ENCODE measurements around the gene RPL35.
A peak's percentile ranks its signal among the peaks of the same experiment; 100 is the strongest.
"Not testable (repeated sequence)": the region's sequence is repeated elsewhere in the genome, so short reads cannot be mapped to it uniquely, and the experiment has no call there.

The RPL35 gene

GRCh38 chr9:124849801-124850200 lies 12.0 kb downstream of the RPL35 start:
- no peak for DNase-seq

GRCh38 chr9:124846969-124847368 lies 14.8 kb downstream of the RPL35 start:
- DNase-seq = no peak

DNA sequence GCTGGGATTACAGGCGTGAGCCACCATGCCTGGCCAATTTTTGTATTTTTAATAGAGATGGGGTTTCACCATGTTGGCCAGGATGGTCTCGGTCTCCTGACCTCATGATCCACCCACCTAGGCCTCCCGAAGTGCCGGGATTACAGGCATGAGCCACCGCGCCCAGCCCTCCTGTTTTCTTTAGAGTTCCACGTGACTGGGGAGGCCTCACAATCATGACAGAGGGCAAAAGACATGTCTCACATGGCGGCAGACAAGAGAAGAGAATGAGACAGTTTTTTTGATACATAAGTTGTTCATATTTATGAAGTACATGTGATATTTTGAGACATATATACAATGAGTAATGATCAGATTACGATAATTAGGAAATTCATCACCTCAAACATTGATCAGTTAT lies 15.3 kb downstream of the RPL35 start:
- not testable (repeated sequence) for DNase-seq

DNA sequence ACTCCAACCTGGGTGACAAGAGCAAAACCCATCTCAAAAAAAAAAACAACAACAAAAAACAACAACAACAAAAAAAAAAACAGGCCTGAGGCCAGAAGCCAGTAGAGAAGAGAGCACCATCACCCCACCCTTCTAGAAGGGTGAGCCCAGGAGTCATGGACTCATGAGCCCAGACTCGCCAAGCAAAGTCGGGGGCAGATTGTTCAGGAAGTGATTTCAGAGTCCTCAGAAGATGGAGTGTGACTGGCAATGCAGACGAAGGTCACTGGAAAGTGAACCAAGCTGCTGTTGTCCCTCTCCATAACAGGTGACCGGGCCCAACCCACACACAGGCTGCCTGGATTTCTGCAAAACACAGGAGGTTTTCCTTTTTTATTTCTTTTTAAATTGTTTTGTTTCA lies 17.5 kb downstream of the RPL35 start:
- DNase-seq = no peak

DNA sequence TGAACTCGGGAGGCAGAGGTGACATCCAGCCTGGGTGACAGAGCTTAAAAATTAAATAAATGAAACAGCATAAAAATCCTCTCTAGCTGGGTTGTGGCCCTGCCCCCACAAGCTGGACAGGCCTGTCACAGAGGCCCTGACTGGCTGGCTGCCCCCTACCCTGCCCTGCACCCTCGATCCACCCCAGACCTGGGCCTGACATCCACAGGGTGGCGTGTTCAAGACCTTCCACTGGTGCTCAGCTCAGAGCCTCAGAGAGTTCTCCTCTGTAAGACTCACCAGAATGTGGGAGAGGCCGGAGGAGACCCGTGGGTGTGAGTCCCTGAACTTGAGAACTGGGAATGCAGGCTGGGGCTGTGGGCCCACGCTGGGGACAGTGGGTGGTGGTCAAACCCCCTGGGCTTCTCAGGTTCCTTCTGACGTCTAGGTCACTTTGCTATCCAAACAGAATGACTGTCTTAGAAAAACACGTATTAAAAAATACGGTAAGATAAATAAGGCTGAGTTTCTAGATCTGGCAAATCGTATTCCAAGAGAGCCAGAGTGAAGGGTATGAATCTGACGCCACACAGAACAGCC lies 18.2 kb downstream of the RPL35 start:
- no peak for DNase-seq

GRCh38 chr9:124841075-124841821 lies 20.5 kb downstream of the RPL35 start:
- no peak for DNase-seq

DNA sequence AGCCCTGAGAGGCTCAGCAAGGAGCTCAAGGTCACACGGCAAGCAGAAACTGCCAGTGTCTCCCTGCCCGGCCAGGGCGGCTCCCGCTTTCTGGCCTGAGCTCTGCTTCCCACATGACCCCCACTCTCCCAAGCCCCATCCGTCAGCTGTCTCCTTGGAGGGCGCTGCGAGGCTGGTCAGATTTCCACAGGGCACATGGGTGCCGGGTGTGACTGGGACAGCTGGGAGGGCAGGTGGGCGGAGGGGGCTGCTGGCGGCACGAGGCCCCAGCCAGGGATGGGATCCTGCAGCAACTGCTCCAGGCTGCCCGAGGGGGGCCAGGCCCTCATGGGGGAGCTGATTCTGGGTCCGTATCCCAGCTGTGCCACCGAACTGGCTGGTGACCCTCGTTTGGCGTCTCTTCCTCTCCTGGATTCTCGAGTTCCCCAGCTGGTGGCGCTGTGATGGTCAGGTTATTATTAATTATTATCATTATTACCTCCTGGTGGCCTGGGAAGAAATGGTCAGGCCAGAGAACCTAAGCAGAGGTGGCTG lies 21.4 kb downstream of the RPL35 start:
- DNase-seq = no peak

- DNase-seq = no peak
Measured at GRCh38 chr9:124839612-124840299, 22.0 kb downstream of the RPL35 start.

DNA sequence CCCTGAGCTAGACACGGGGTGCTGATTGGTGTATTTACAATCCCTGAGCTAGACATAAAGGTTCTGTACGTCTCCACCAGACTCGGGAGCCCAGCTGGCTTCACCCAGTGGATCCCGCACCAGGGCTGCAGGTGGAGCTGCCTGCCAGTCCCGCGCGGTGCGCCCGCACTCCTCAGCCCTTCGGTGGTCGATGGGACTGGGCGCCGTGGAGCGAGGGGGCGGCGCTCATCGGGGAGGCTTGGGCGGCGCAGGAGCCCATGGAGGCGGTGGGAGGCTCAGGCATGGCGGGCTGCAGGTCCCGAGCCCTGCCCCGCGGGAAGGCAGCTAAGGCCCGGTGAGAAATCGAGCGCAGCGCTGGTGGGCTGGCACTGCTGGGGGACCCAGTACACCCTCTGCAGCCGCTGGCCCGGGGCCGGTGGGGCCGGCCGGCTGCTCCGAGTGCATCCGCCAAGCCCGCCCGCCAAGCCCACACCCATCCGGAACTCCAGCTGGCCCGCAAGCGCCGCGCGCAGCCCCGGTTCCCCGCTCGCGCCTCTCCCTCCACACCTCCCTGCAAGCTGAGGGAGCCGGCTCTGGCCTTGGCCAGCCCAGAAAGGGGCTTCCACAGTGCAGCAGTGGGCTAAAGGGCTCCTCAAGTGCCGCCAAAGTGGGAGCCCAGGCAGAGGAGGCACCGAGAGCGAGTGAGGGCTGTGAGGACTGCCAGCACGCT lies 23.0 kb downstream of the RPL35 start:
- not testable (repeated sequence) for DNase-seq

DNA sequence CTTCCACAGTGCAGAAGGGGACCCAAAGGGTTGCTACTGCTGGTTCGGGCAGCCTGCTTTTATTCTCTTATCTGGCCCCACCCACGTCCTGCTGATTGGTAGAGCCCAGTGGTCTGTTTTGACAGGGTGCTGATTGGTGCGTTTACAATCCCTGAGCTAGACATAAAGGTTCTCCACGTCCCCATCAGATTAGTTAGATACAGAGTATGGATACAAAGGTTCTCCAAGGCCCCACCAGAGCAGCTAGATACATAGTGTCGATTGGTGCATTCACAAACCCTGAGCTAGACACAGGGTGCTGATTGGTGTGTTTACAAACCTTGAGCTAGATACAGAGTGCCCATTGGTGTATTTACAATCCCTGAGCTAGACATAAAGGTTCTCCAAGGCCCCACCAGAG lies 23.6 kb downstream of the RPL35 start:
- DNase-seq = not testable (repeated sequence)

- DNase-seq = no peak
Measured at GRCh38 chr9:124835026-124835557, 26.7 kb downstream of the RPL35 start.

DNA sequence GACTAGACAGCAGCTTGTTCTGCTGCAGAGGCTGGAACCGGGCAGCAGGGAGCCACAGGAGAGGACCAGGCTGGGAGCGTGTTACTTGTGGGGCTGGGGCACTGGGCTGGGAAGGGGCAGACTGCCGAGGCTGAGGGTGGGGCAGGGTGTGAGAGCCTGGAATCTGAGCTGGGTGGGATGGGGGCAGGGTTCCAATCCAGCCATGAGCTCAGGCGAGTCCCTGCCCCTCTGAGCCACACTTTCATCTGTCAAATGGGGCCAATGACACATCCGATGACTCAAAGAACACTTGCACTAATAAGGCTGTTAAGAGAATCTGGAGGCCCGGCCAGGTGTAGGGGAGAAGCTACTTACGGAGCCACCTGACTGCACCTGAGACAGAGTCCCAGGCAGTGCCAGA lies 27.2 kb downstream of the RPL35 start:
- DNase-seq = no peak

DNA sequence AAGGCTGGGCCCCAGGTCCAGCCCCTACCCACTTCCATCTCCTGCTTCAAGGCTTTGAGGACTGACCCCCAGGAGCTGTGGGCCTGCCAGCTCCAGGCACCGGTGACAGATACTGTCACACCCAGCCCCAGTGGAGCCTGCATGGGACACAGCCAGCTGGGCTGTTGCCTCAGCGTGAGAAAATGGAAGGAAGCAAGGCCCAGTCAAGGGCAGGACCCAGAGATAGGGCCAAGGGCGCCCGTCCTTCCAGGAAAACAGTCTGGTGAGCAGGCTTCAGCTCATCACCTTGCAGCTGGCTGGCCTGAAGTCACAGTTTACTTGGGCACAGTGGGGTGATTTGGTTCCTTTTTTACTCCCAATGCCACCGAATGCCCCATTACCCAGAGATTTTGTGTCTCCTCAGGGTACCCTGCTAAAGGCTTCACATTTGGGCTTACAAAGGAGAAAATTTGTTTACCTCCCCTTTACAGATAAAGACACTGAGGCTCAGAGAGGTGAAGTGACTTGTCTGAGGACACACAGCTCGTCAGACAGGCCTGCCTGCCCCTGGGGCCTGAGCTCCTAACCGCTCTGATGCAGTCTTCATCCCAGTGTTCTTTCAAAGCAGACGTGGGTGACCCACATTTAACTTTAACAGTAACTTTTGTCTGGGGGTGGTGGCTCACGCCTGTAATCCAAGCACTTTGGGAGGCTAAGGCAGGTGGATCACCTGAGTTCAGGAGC lies 30.0 kb downstream of the RPL35 start:
- DNase-seq = peak; percentile 15

DNA sequence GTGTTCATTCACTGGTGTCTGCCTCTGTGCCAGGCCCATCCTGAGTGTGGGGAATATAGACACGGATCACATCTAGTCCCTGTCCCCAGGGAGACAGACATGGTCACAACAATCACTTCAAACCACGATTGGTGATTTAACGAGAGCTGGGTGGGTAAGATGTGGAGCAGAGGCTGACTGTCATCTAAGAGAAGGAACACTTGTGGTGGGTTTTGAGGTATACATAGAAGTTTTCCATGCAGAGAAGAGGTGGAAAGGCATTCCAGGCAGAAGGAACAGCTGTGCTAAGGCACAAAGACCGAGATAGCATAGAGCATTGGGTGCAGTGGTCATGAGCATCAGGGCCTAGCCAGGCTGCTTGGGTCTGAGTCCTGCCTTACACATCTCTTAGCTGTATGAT lies 31.2 kb downstream of the RPL35 start:
- DNase-seq = no peak

- no peak for DNase-seq
Measured at GRCh38 chr9:124829334-124829669, 32.5 kb downstream of the RPL35 start.

- DNase-seq = no peak
Measured at GRCh38 chr9:124828489-124829333, 33.0 kb downstream of the RPL35 start.

GRCh38 chr9:124820698-124821623 lies 40.8 kb downstream of the RPL35 start:
- DNase-seq = no peak

DNA sequence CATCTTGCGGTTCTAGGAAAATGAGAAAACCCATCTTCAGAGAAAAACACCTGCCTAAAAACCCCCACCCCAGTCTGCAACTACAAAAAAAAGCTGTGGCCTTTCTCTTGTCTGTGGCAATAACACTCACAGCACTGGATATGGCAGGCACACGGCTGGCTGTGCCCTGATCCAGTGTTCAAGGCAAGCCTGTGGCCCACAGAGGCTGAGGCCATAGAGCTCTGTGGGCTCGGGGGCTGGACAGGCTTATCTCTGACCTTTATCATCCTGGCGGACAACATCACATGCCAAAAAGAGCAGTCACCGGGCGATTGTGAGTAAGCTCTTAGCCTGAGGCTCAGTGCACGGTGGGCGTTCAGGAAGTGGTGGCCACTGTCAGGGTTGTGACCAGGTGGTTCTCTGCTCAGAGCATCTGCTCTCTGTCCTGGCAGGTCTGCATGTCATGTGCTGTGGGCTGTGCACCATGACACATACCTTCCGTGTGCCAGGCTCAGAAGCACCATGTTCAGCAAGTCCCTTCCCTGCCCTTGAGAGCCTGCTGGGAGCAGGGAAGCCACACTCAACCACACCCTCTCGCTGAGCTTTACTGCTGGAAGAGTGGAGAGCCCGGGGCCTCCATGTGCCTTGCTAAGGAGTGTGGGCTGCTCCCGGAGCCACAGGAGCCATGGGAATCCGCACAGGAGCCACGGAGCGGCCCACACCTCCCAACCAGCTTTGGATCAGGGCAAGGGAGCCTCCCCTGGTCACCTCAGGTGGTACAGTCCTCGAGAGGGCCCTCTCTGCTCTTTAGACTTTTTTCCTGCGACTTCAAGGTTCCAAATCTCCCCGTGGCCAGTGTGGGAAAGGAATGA lies 43.1 kb downstream of the RPL35 start:
- DNase-seq = peak; percentile 32

DNA sequence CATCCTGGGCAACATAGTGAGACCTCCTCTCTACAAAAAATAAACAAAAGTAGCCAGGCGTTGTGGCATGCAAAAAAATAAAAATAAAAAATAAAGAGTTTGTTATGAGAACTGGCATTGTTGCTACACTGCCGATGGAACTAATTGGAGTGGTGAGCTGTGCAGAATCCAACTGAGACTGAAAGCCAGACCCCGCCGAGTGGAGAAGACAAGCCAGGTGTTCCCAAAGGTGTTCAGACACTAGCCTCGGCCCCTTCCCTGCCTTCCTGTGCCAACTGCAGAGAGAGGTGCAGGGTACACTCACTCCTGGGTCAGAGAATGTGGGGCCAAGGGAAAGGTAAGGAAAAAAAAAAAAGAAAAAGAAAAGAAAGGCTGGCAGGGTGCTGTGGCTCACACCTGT lies 46.2 kb downstream of the RPL35 start:
- no peak for DNase-seq
